SU-DHL-6 (cell line): ENCODE measurements around the gene DEPDC4.

Source experiments
- H2AFZ ChIP-seq: fragments of 200-600 bp; sonication (generic); 2 replicates; pipeline ENCODE4 v1.6.1; 2014; ENCODE audit warnings: low read depth, mild to moderate bottlenecking, moderate library complexity, mixed read lengths, antibody characterized with exemption, low read length; ENCODE audit not compliant: severe bottlenecking
- H3F3A ChIP-seq: fragments of 200-600 bp; shearing (Covaris generic); 2 replicates; pipeline ENCODE4 v1.6.0; 2016; ENCODE audit warnings: antibody characterized with exemption, mild to moderate bottlenecking; ENCODE audit not compliant: insufficient read depth
- H3K27ac ChIP-seq: fragments of 200-600 bp; sonication (generic); 2 replicates; pipeline ENCODE4 v1.5.1; 2016; ENCODE audit warnings: low read depth, mild to moderate bottlenecking, low read length, moderate library complexity, mixed read lengths
- H3K27me3 ChIP-seq: fragments of 200-600 bp; sonication (generic), shearing (Covaris generic); 2 replicates; pipeline ENCODE4 v1.6.0; 2014; ENCODE audit warnings: mild to moderate bottlenecking, low read length
- H3K36me3 ChIP-seq: fragments of 200-600 bp; sonication (generic); 2 replicates; pipeline ENCODE4 v1.6.1; 2014; ENCODE audit warnings: mild to moderate bottlenecking, low read length, mixed read lengths
- H3K4me2 ChIP-seq: fragments of 300-600, 200-600 bp; shearing (Covaris generic), sonication (generic); 2 replicates; pipeline ENCODE4 v1.6.0; 2014; ENCODE audit warnings: low read length, low read depth, mild to moderate bottlenecking; ENCODE audit not compliant: poor library complexity, severe bottlenecking
- H3K4me3 ChIP-seq: fragments of 200-600 bp; sonication (generic); 2 replicates; pipeline ENCODE4 v1.5.1; 2014; ENCODE audit warnings: antibody characterized with exemption, low read length, mild to moderate bottlenecking, mixed read lengths; ENCODE audit not compliant: insufficient read depth, poor library complexity, severe bottlenecking
- H3K79me2 ChIP-seq: fragments of 200-600 bp; sonication (generic); 2 replicates; pipeline ENCODE4 v1.6.1; 2014; ENCODE audit warnings: mild to moderate bottlenecking, low read length, moderate library complexity; ENCODE audit not compliant: insufficient read depth
- H3K9ac ChIP-seq: fragments of 200-600 bp; sonication (generic); 2 replicates; pipeline ENCODE4 v1.7.0; 2014; ENCODE audit warnings: mild to moderate bottlenecking, low read length
- H3K9me2 ChIP-seq: fragments of 200-600 bp; sonication (generic); replicated peaks from 2 replicates; pipeline ENCODE4 v1.6.1; 2014; ENCODE audit warnings: low read length; ENCODE audit not compliant: insufficient read depth
- H3K9me3 ChIP-seq: fragments of 200-600 bp; sonication (generic); 2 replicates; pipeline ENCODE4 v1.6.1; 2014; ENCODE audit warnings: low read length, mixed read lengths; ENCODE audit not compliant: insufficient read depth
- H4K20me1 ChIP-seq: fragments of 200-600 bp; sonication (generic); 2 replicates; pipeline ENCODE4 v1.6.1; 2014; ENCODE audit warnings: low read depth, mild to moderate bottlenecking, antibody characterized with exemption, low read length, moderate library complexity, mixed read lengths
- EZH2phosphoT487 ChIP-seq: fragments of 200-600 bp; sonication (generic), shearing (Covaris generic); conservative IDR thresholded peaks from 2 replicates; pipeline ENCODE4 v1.6.1; 2018; ENCODE audit warnings: mild to moderate bottlenecking, antibody characterized with exemption, low read length, moderate library complexity, mixed read lengths
- TF ChIP-seq, protein P1 (sequence below): fragments of 200-600 bp; sonication (generic); IDR thresholded peaks from one replicate; pipeline ENCODE4 v1.5.1; 2017; ENCODE audit warnings: antibody characterized with exemption, mild to moderate bottlenecking, low read length, moderate library complexity; ENCODE audit not compliant: insufficient read depth, poor library complexity, severe bottlenecking

Gene DEPDC4

DNA sequence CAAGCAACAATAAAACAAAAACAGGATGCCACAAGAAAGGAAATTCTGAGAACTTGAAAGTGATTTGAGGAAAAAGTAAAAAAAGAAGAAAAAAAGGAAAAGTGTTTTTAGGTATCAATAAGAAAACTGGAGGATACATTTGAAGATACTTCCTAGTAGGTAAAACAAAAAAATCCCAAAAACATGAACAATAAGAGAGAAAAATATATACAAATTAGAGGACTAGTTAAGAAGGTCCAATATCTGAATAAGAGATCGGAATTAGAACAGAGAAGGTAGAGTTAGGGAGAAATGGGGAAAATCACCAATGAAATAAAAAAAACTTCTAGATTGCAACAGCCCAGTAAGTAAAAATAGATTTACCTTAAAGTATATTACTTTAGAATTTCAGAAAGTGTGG, 8.8 kb downstream of the DEPDC4 start:
- no peaks in the 10 kb centered on the region for H3K27me3 ChIP-seq
- no peaks in the 10 kb centered on the region for H4K20me1 ChIP-seq
- no peaks in the 10 kb centered on the region for H3F3A ChIP-seq
- no peak for TF ChIP-seq EZH2phosphoT487
- H3K27ac ChIP-seq = no peak overlapping the region
- no peak overlapping the region for H3K9ac ChIP-seq
- H3K9me3 ChIP-seq = no peaks in the 10 kb centered on the region
- H3K36me3 ChIP-seq = no peaks in the 10 kb centered on the region
- no peak overlapping the region for H2AFZ ChIP-seq
- no peak overlapping the region for H3K4me2 ChIP-seq
- H3K9me2 ChIP-seq = no peaks in the 10 kb centered on the region
- no peak overlapping the region for H3K4me3 ChIP-seq
- no peaks in the 10 kb centered on the region for H3K79me2 ChIP-seq

GRCh38 chr12:100254876-100255275, 12.0 kb downstream of the DEPDC4 start:
- no peak overlapping the region for H3K27ac ChIP-seq
- H3K27me3 ChIP-seq = no peaks in the 10 kb centered on the region
- H3K4me3 ChIP-seq = no peak overlapping the region
- H2AFZ ChIP-seq = no peak overlapping the region
- H3K4me2 ChIP-seq = no peak overlapping the region
- no peaks in the 10 kb centered on the region for H3F3A ChIP-seq
- H3K79me2 ChIP-seq = no peaks in the 10 kb centered on the region
- no peak overlapping the region for H3K9ac ChIP-seq
- no peaks in the 10 kb centered on the region for H3K36me3 ChIP-seq
- no peaks in the 10 kb centered on the region for H3K9me2 ChIP-seq
- TF ChIP-seq, protein P1, sequence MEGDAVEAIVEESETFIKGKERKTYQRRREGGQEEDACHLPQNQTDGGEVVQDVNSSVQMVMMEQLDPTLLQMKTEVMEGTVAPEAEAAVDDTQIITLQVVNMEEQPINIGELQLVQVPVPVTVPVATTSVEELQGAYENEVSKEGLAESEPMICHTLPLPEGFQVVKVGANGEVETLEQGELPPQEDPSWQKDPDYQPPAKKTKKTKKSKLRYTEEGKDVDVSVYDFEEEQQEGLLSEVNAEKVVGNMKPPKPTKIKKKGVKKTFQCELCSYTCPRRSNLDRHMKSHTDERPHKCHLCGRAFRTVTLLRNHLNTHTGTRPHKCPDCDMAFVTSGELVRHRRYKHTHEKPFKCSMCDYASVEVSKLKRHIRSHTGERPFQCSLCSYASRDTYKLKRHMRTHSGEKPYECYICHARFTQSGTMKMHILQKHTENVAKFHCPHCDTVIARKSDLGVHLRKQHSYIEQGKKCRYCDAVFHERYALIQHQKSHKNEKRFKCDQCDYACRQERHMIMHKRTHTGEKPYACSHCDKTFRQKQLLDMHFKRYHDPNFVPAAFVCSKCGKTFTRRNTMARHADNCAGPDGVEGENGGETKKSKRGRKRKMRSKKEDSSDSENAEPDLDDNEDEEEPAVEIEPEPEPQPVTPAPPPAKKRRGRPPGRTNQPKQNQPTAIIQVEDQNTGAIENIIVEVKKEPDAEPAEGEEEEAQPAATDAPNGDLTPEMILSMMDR = no peak
- TF ChIP-seq EZH2phosphoT487 = no peak
- H3K9me3 ChIP-seq = no peaks in the 10 kb centered on the region
- no peaks in the 10 kb centered on the region for H4K20me1 ChIP-seq

GRCh38 chr12:100253437-100253836, 13.4 kb downstream of the DEPDC4 start:
- Histone ChIP-seq H4K20me1 (no peaks in the 10 kb centered on the region), H3F3A (no peaks in the 10 kb centered on the region), H3K9me2 (no peaks in the 10 kb centered on the region), H3K4me2 (no peak overlapping the region), H3K4me3 (no peak overlapping the region), H3K9ac (no peak overlapping the region), H3K36me3 (no peaks in the 10 kb centered on the region), H2AFZ (no peak overlapping the region), H3K27me3 (no peaks in the 10 kb centered on the region), H3K9me3 (no peaks in the 10 kb centered on the region), H3K27ac (no peak overlapping the region), H3K79me2 (no peaks in the 10 kb centered on the region)
- no peak for TF ChIP-seq EZH2phosphoT487
- TF ChIP-seq, protein P1 = no peak

GRCh38 chr12:100251917-100252316, 15.0 kb downstream of the DEPDC4 start:
- Histone ChIP-seq H3K9ac (no peak overlapping the region), H3K27me3 (no peaks in the 10 kb centered on the region), H3F3A (no peaks in the 10 kb centered on the region), H4K20me1 (no peaks in the 10 kb centered on the region), H3K9me3 (no peaks in the 10 kb centered on the region), H3K36me3 (no peaks in the 10 kb centered on the region), H3K4me2 (no peak overlapping the region), H2AFZ (no peak overlapping the region), H3K27ac (no peak overlapping the region), H3K4me3 (no peak overlapping the region), H3K9me2 (no peaks in the 10 kb centered on the region), H3K79me2 (no peaks in the 10 kb centered on the region)
- TF ChIP-seq EZH2phosphoT487 = no peak
- TF ChIP-seq, protein P1 = no peak
